SH-SY5Y (cell line): ENCODE results near the gene TRIM7.
"Not testable (repeated sequence)": the region's sequence is repeated elsewhere in the genome, so short reads cannot be mapped to it uniquely, and the experiment has no call there.

ENCODE experiments used
- GATA2 ChIP-seq: IDR thresholded peaks from 2 replicates; pipeline ENCODE4 v1.6.1; 2011; ENCODE audit warnings: mild to moderate bottlenecking, low read depth, low read length
- GATA3 ChIP-seq: IDR thresholded peaks from 2 replicates; pipeline ENCODE4 v1.6.1; 2011; ENCODE audit warnings: low read depth, mild to moderate bottlenecking, low read length, moderate library complexity

TRIM7 gene

DNA sequence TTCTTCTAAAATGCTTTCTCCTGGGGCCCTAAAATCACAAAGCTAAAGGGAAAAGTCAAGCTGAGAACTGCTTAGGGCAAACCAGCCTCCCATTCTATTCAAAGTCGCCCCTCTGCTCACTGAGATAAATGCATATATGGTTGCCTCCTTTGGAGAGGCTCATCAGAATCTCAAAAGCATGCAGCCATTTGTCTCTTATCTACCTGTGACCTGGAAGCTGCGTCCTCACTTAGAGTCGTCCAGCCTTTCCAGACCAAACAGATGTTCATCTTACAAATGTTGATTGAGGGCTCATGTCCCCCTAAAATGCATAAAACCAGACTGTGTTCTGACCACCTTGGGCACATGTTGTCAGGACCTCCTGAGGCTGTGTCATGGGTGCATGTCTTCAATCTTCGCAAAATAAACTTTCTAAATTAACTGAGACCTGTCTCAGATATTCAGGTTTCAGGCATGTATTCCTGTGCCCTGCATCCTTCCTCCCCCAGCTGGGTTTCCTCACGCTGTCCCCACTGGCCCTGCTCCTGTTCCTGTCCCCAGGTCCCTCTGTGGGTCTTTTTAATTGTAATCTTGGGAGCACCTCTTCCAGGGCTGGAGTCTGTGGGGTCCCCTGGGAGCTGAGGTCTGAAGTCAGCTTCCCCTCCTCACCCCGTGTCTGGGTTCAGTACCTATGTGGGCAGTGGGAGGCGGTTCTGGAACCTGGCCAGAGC is 57.9 kb downstream of the TRIM7 start, which contains the start of gene OR2V2:
OR2V2 (plus strand) TSS at position 660 of the 710 bp plus-strand sequence. CDS start 7,357 bp downstream, outside the sequence.
- TF ChIP-seq GATA3, GATA2: not testable (repeated sequence)

DNA sequence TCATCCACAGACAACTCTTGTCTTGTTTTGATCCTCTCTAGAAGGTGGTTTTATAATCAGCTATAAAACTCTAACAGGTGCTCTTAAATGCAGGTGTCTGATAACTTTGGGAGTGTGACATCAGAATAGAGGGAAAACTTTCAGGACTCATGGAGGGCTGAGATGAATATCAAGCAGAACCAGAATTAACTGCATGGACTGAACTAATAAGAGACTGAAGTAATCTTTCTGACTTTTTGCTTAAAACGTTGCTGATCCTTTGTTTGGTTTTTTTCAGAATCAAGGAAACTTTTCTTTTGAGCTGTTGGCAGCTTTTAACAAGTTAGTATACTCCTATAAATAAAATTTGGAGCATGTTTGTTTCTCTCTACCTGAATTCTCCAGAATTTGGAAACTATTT is 59.9 kb downstream of the TRIM7 start:
- TF ChIP-seq GATA2 (no peak), GATA3 (no peak)
